H1 (cell line): ENCODE data around the gene UGT1A10. TPM values are rescaled to one million over a fixed set of nuclear protein-coding genes. Genes with fewer than 3 reads are reported as not detected.

ENCODE experiments used
- CTCF ChIA-PET: fragments of 300-600 bp; sonication (Branson Sonifier 250); formaldehyde crosslinking; loops from one replicate; lab custom pipeline; 2021; ENCODE audit not compliant: partially characterized antibody; lab: Charles Lee
- POLR2A ChIA-PET: fragments of 300-600 bp; sonication (Branson Sonifier 250); formaldehyde crosslinking; loops from one replicate; lab custom pipeline; 2021; ENCODE audit warnings: inconsistent platforms; ENCODE audit not compliant: partially characterized antibody; lab: Charles Lee
- DNase-seq, 2 experiments: peaks; one replicate each; pipeline versions ENCODE4 v3.0.0 to v3.0.0-alpha.2; 2010 to 2022; ENCODE audit warnings: low spot score in 2 of 2, low read depth in 1 of 2, mixed read lengths in 1 of 2
- FAIRE-seq: peaks from 2 replicates; lab custom pipeline; 2011; peaks lifted over from hg19 to GRCh38; lab: Jason Lieb, UNC
- H2AFZ ChIP-seq: 2 replicates; pipeline ENCODE4 v1.8.1; 2012; ENCODE audit warnings: low read length, inconsistent platforms
- H2AK5ac ChIP-seq: 2 replicates; pipeline ENCODE4 v1.6.1; 2013; ENCODE audit warnings: low read depth, low read length
- H2BK120ac ChIP-seq: replicated peaks from 2 replicates; pipeline ENCODE3; 2013; ENCODE audit warnings: low read depth, low read length, inconsistent platforms
- H2BK12ac ChIP-seq: 2 replicates; pipeline ENCODE4 v1.6.1; 2013; ENCODE audit warnings: low read depth, low read length
- H2BK15ac ChIP-seq: 2 replicates; pipeline ENCODE4 v1.6.1; 2013; ENCODE audit warnings: low read length
- H2BK20ac ChIP-seq: 2 replicates; pipeline ENCODE4 v1.6.1; 2013; ENCODE audit warnings: low read length
- H2BK5ac ChIP-seq: 2 replicates; pipeline ENCODE4 v1.6.1; 2013; ENCODE audit warnings: low read depth, low read length
- H3K14ac ChIP-seq: 2 replicates; pipeline ENCODE4 v1.6.1; 2013; ENCODE audit warnings: inconsistent platforms; ENCODE audit not compliant: insufficient read length
- H3K18ac ChIP-seq: 2 replicates; pipeline ENCODE4 v1.6.1; 2013; ENCODE audit warnings: low read length; ENCODE audit errors: extremely low read depth
- H3K23ac ChIP-seq: 2 replicates; pipeline ENCODE4 v1.6.1; 2013; ENCODE audit warnings: inconsistent platforms; ENCODE audit not compliant: insufficient read length
- H3K23me2 ChIP-seq: 2 replicates; pipeline ENCODE4 v1.6.1; 2013; ENCODE audit warnings: low read depth, low read length
- H3K27ac ChIP-seq: 2 replicates; pipeline ENCODE4 v1.6.1; 2011; ENCODE audit warnings: low read depth, low read length, inconsistent platforms
- H3K27me3 ChIP-seq, 4 experiments: replicated peaks in 1 of 4; 1 replicate in 1 of 4; 2 replicates in 3 of 4; pipeline versions ENCODE4 v1.6.1 to v1.8.1; 2011 to 2013; ENCODE audit warnings: low read length in 3 of 4, mild to moderate bottlenecking in 3 of 4, inconsistent platforms in 2 of 4, mixed read lengths in 2 of 4, moderate library complexity in 1 of 4; ENCODE audit not compliant: control insufficient read depth in 3 of 4, insufficient read depth in 3 of 4; ENCODE audit errors: extremely low read depth in 1 of 4
- H3K36me3 ChIP-seq, 4 experiments: 2 replicates each; pipeline versions ENCODE4 v1.6.1 to v1.8.1; 2011 to 2013; ENCODE audit warnings: mild to moderate bottlenecking in 4 of 4, low read length in 3 of 4, moderate library complexity in 2 of 4, control low read depth in 1 of 4, inconsistent platforms in 1 of 4; ENCODE audit not compliant: insufficient read depth in 4 of 4, control insufficient read depth in 2 of 4
- H3K4ac ChIP-seq: replicated peaks from 2 replicates; pipeline ENCODE3; 2013; ENCODE audit warnings: low read length, low read depth, mixed read lengths, inconsistent platforms; ENCODE audit not compliant: insufficient read length
- H3K4me1 ChIP-seq, 4 experiments: replicated peaks in 1 of 4; 1 replicate in 1 of 4; 2 replicates in 3 of 4; pipeline versions ENCODE4 v1.6.1 to v1.8.1; 2011 to 2013; ENCODE audit warnings: low read length in 3 of 4, inconsistent platforms in 2 of 4, mixed read lengths in 1 of 4; ENCODE audit not compliant: insufficient read depth in 4 of 4, control insufficient read depth in 3 of 4
- H3K4me2 ChIP-seq, 2 experiments: 2 replicates each; pipeline versions ENCODE4 v1.6.1 to v1.8.1; 2011 to 2013; ENCODE audit warnings: low read depth in 2 of 2, low read length in 2 of 2, control low read depth in 1 of 2, inconsistent platforms in 1 of 2, mild to moderate bottlenecking in 1 of 2; ENCODE audit not compliant: insufficient read depth in 1 of 2
- H3K4me3 ChIP-seq, 4 experiments: fragments of 200-600, 300-600 bp in 1 of 4; sonication (generic), shearing (Covaris generic), sonication (Bioruptor Twin) in 1 of 4; 2 replicates each; pipeline versions ENCODE4 v1.5.1 to v1.8.1; 2011 to 2016; ENCODE audit warnings: low read length in 4 of 4, low read depth in 3 of 4, control low read depth in 2 of 4, inconsistent platforms in 2 of 4, mild to moderate bottlenecking in 2 of 4, mixed read lengths in 1 of 4, moderate library complexity in 1 of 4; ENCODE audit not compliant: insufficient read depth in 2 of 4; ENCODE audit errors: extremely low read depth in 1 of 4
- H3K56ac ChIP-seq: replicated peaks from 2 replicates; pipeline ENCODE3; 2013; ENCODE audit warnings: low read depth, mild to moderate bottlenecking, mixed read lengths, low read length, inconsistent platforms; ENCODE audit not compliant: insufficient read length
- H3K79me1 ChIP-seq: 2 replicates; pipeline ENCODE4 v1.6.1; 2013; ENCODE audit warnings: low read depth, low read length, control low read depth
- H3K79me2 ChIP-seq, 2 experiments: 2 replicates each; pipeline versions ENCODE4 v1.6.1 to v1.8.1; 2012 to 2013; ENCODE audit warnings: low read length in 2 of 2, mild to moderate bottlenecking in 2 of 2, inconsistent platforms in 1 of 2; ENCODE audit not compliant: insufficient read depth in 2 of 2, control insufficient read depth in 1 of 2
- H3K9ac ChIP-seq, 4 experiments: replicated peaks in 1 of 4; 1 replicate in 1 of 4; 2 replicates in 3 of 4; pipeline versions ENCODE4 v1.6.1 to v1.8.1; 2011 to 2013; ENCODE audit warnings: low read depth in 3 of 4, low read length in 3 of 4, control low read depth in 2 of 4, mild to moderate bottlenecking in 2 of 4, moderate library complexity in 2 of 4, inconsistent platforms in 1 of 4; ENCODE audit errors: extremely low read depth in 1 of 4
- H3K9me3 ChIP-seq, 2 experiments: 2 replicates each; pipeline versions ENCODE4 v1.6.1 to v1.8.1; 2012 to 2013; ENCODE audit warnings: mild to moderate bottlenecking in 2 of 2, moderate library complexity in 2 of 2, control low read depth in 1 of 2, inconsistent platforms in 1 of 2, low read depth in 1 of 2, low read length in 1 of 2, mixed read lengths in 1 of 2; ENCODE audit not compliant: insufficient read depth in 2 of 2
- H4K20me1 ChIP-seq, 2 experiments: replicated peaks in 1 of 2; 2 replicates each; pipeline versions ENCODE3 to v1.8.1; 2011 to 2013; ENCODE audit warnings: inconsistent platforms in 2 of 2, low read length in 2 of 2, mild to moderate bottlenecking in 1 of 2; ENCODE audit not compliant: insufficient read depth in 2 of 2, control insufficient read depth in 1 of 2
- H4K5ac ChIP-seq: 2 replicates; pipeline ENCODE4 v1.6.1; 2013; ENCODE audit warnings: low read length, low read depth, mixed read lengths, inconsistent platforms; ENCODE audit not compliant: insufficient read length
- H4K8ac ChIP-seq: 2 replicates; pipeline ENCODE4 v1.8.0; 2013; ENCODE audit warnings: mild to moderate bottlenecking, moderate library complexity, low read length, inconsistent platforms; ENCODE audit not compliant: insufficient read depth; ENCODE audit errors: extremely low read depth
- H4K91ac ChIP-seq: replicated peaks from 2 replicates; pipeline ENCODE3; 2013; ENCODE audit warnings: low read length, mixed read lengths, inconsistent platforms; ENCODE audit not compliant: insufficient read length
- CEBPB ChIP-seq: IDR thresholded peaks from 2 replicates; pipeline ENCODE4 v1.6.1; 2012; ENCODE audit warnings: low read depth, low read length
- EP300 ChIP-seq, 2 experiments: IDR thresholded peaks; 1 replicate in 1 of 2; 2 replicates in 1 of 2; pipeline ENCODE4 v1.6.1; 2011 to 2012; ENCODE audit warnings: low read depth in 2 of 2, low read length in 2 of 2, mild to moderate bottlenecking in 2 of 2, borderline replicate concordance in 1 of 2, inconsistent platforms in 1 of 2, moderate library complexity in 1 of 2
- POLR2AphosphoS5 ChIP-seq: IDR thresholded peaks from 2 replicates; pipeline ENCODE4 v1.6.1; 2011; ENCODE audit warnings: low read depth, low read length
- POU5F1 ChIP-seq: IDR thresholded peaks from 2 replicates; pipeline ENCODE4 v1.6.1; 2011; ENCODE audit warnings: low read depth, mild to moderate bottlenecking, low read length, moderate library complexity
- SAP30 ChIP-seq: fragments of 300-600 bp; sonication (generic); IDR thresholded peaks from 2 replicates; pipeline ENCODE4 v1.7.1; 2012; ENCODE audit warnings: low read length, moderate library complexity, mild to moderate bottlenecking, inconsistent platforms; ENCODE audit not compliant: insufficient read depth, insufficient replicate concordance
- SIN3A ChIP-seq, 2 experiments: IDR thresholded peaks in 1 of 2; conservative IDR thresholded peaks in 1 of 2; 2 replicates each; pipeline ENCODE4 v1.6.1; 2011 to 2012; ENCODE audit warnings: low read length in 2 of 2, improper control_type of control experiment in 1 of 2, low read depth in 1 of 2, mild to moderate bottlenecking in 1 of 2
- TAF1 ChIP-seq: IDR thresholded peaks from 2 replicates; pipeline ENCODE4 v1.6.1; 2011; ENCODE audit warnings: mild to moderate bottlenecking, low read depth, low read length
- YY1 ChIP-seq: IDR thresholded peaks from 2 replicates; pipeline ENCODE4 v1.6.1; 2011; ENCODE audit warnings: low read depth, mild to moderate bottlenecking, low read length
- WGBS, 2 experiments: shearing (Covaris generic) in 1 of 2; methylation state at CpG; one replicate each; pipeline versions ENCODE4 v1.1.6 to v1.1.7; 2013 to 2015; ENCODE audit warnings: low lambda C conversion rate in 2 of 2, mixed read lengths in 2 of 2, inconsistent platforms in 1 of 2, low coverage in 1 of 2, missing lambda C conversion rate in 1 of 2; ENCODE audit not compliant: insufficient replicate concordance in 2 of 2, insufficient coverage in 1 of 2, insufficient read length in 1 of 2; ENCODE audit errors: extremely low coverage in 1 of 2, missing lambda C conversion rate in 1 of 2; 5-methylcytosine and 5-hydroxymethylcytosine counted together
- polyA plus RNA-seq, 7 experiments: library from polyadenylated mRNA; depleted of rRNA in 3 of 7; stranded (reverse) in 5 of 7; unstranded in 2 of 7; fragments of >200 nt in 5 of 7; fragments of 200-250 nt in 2 of 7; gene quantifications; 1 replicate in 5 of 7; 2 replicates in 1 of 7; 4 replicates in 1 of 7; pipeline versions ENCODE4 v1.2.1 to v1.2.3, GENCODE V29; 2011 to 2013; ENCODE audit warnings: missing spikeins in 2 of 7, mixed read lengths in 2 of 7
- total RNA-seq: library from RNA; stranded (reverse); fragmentation: NEBNext Ultra II Directional; extraction: Animal tissue kit (Norgen Biotek cat#: 25700); gene quantifications from 2 replicates; pipeline ENCODE4 v1.2.1, GENCODE V29; 2021
- TF ChIP-seq, protein P1 (sequence below): IDR thresholded peaks from 2 replicates; pipeline ENCODE4 v1.6.1; 2011; ENCODE audit warnings: low read length, improper control_type of control experiment
- TF ChIP-seq, protein P2 (sequence below): IDR thresholded peaks from 2 replicates; pipeline ENCODE4 v1.6.1; 2012; ENCODE audit warnings: inconsistent platforms

UGT1A10 gene
- total and polyA plus RNA-seq, 2 of the 8 experiments (the other 6 are each of a cell fraction or from before 2014, with no cell fraction given) = not detected

DNA sequence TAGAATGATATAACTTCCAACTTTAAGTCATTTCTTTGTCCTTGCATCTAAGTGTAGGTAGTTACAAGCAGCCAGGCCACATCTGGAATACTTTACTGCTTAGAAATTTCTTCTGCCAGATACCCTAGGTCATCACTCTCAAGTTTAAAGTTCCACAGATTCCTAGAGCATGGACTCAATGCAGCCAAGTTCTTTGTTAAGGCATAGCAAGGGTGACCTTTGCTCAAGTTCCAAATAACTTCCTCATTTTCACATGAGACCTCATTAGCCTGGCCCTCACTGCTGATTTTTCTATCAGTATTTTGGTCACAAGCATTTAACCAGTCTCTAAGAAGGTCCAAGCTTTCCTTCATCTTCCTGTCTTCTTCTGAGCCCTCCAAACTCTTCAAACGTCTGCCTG lies 27.7 kb downstream of the UGT1A10 start:
- TF ChIP-seq SIN3A (conservative IDR thresholded peaks at IDR 0.05 in 1 of 2, IDR thresholded peaks at IDR 0.05 in 1 of 2; ENCODE audit: low read depth in 1 of 2, low read length in 2 of 2) = no peak
- TF ChIP-seq SAP30 = no peak
- no peak for TF ChIP-seq YY1
- TF ChIP-seq POLR2AphosphoS5 = no peak
- TF ChIP-seq TAF1 = no peak
- TF ChIP-seq, protein P1, sequence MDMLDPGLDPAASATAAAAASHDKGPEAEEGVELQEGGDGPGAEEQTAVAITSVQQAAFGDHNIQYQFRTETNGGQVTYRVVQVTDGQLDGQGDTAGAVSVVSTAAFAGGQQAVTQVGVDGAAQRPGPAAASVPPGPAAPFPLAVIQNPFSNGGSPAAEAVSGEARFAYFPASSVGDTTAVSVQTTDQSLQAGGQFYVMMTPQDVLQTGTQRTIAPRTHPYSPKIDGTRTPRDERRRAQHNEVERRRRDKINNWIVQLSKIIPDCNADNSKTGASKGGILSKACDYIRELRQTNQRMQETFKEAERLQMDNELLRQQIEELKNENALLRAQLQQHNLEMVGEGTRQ = no peak
- TF ChIP-seq EP300 (IDR thresholded peaks at IDR 0.05; ENCODE audit: borderline replicate concordance in 1 of 2, low read depth in 2 of 2, low read length in 2 of 2) = no peak
- TF ChIP-seq POU5F1 = no peak
- TF ChIP-seq, protein P2, sequence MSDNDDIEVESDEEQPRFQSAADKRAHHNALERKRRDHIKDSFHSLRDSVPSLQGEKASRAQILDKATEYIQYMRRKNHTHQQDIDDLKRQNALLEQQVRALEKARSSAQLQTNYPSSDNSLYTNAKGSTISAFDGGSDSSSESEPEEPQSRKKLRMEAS = no peak
- no peak for TF ChIP-seq CEBPB
- 79% methylated on average over 1 of the region's 1 CpG; no CpG with 5 or more reads in 1 of the 2 experiments for WGBS, 2 experiments
- CTCF ChIA-PET = no interaction called here

More for the DNA sequence above, 27.7 kb downstream of the UGT1A10 start:
- no peak for DNase-seq
- H2BK120ac ChIP-seq = no peak overlapping the region
- H3K23ac ChIP-seq = no peak overlapping the region
- H4K8ac ChIP-seq = no peak overlapping the region
- no peak overlapping the region for H3K4me2 ChIP-seq
- H4K5ac ChIP-seq = no peak overlapping the region
- H3K14ac ChIP-seq = no peak overlapping the region
- no peak overlapping the region for H3K18ac ChIP-seq
- no peaks in the 10 kb centered on the region for H3K79me2 ChIP-seq
- H3K9ac ChIP-seq = no peak overlapping the region
- H4K91ac ChIP-seq = no peak overlapping the region
- no peak overlapping the region for H3K56ac ChIP-seq
- H3K79me1 ChIP-seq = no peaks in the 10 kb centered on the region
- H3K36me3 ChIP-seq = no peaks in the 10 kb centered on the region
- no peak overlapping the region for H2AK5ac ChIP-seq
- H3K4me1 ChIP-seq = no peaks in the 10 kb centered on the region
- no peak overlapping the region for H3K27ac ChIP-seq
- no peak for FAIRE-seq
- no peaks in the 10 kb centered on the region; the same call in 1 of the 2 replicates for H3K23me2 ChIP-seq
- H2BK5ac ChIP-seq = no peak overlapping the region
- no peaks in the 10 kb centered on the region for H3K27me3 ChIP-seq
- no peak overlapping the region for H2AFZ ChIP-seq
- H3K4ac ChIP-seq = no peak overlapping the region
- H2BK20ac ChIP-seq = no peak overlapping the region
- no peaks in the 10 kb centered on the region for H3K9me3 ChIP-seq
- H4K20me1 ChIP-seq = no peaks in the 10 kb centered on the region
- H2BK15ac ChIP-seq = no peak overlapping the region
- H2BK12ac ChIP-seq = no peak overlapping the region
- H3K4me3 ChIP-seq = no peak overlapping the region
- POLR2A ChIA-PET = no interaction called here
